Esophagus muscularis mucosa (tissue), 4 donors: ENCODE measurements around the gene CHKA. TPM values are rescaled to one million over a fixed set of nuclear protein-coding genes. Genes with fewer than 3 reads are reported as not detected.
A peak's percentile ranks its signal among the peaks of the same experiment; 100 is the strongest.

Experiments
- DNase-seq: peaks from one replicate; pipeline ENCODE4 v3.0.0-alpha.2; 2017; ENCODE audit errors: extremely low spot score
- H3K27ac ChIP-seq, 4 donors: fragments of 200-600 bp; sonication (generic); replicated peaks in 1 of 4; 1 replicate in 3 of 4; 2 replicates in 1 of 4; pipeline ENCODE4 v1.5.1; 2016 to 2019; ENCODE audit warnings: mild to moderate bottlenecking in 1 of 4
- H3K27me3 ChIP-seq, 4 donors: fragments of 200-600 bp; sonication (generic); one replicate each; pipeline versions ENCODE4 v1.5.1 to v1.6.0; 2016 to 2019
- H3K36me3 ChIP-seq, 4 donors: fragments of 200-600 bp; sonication (generic); one replicate each; pipeline ENCODE4 v1.5.1; 2016 to 2019
- H3K4me1 ChIP-seq, 4 donors: fragments of 200-600 bp; sonication (generic); one replicate each; pipeline ENCODE4 v1.5.1; 2016 to 2019
- H3K4me3 ChIP-seq, 4 donors: fragments of 200-600 bp; sonication (generic); 1 replicate in 2 of 4; 2 replicates in 2 of 4; pipeline ENCODE4 v1.5.1; 2016 to 2019; ENCODE audit warnings: mild to moderate bottlenecking in 4 of 4, moderate library complexity in 1 of 4
- H3K9me3 ChIP-seq, 4 donors: fragments of 200-600 bp; sonication (generic); 1 replicate in 3 of 4; 2 replicates in 1 of 4; pipeline ENCODE4 v1.5.1; 2016 to 2019
- EP300 ChIP-seq: sonication (generic); formaldehyde crosslinking; IDR thresholded peaks from one replicate; pipeline ENCODE4 v1.6.1; 2017; ENCODE audit warnings: antibody characterized with exemption
- POLR2A ChIP-seq: fragments of 450-650 bp; IDR thresholded peaks from one replicate; pipeline ENCODE4 v1.6.1; 2017; ENCODE audit warnings: antibody characterized with exemption, moderate library complexity, mild to moderate bottlenecking, low read depth
- POLR2AphosphoS5 ChIP-seq, 2 donors: sonication (generic); formaldehyde crosslinking; IDR thresholded peaks; one replicate each; pipeline ENCODE4 v1.6.1; 2017; ENCODE audit warnings: antibody characterized with exemption in 2 of 2
- WGBS: methylation state at CpG from one replicate; pipeline ENCODE4 v1.1.5; 2018; 5-methylcytosine and 5-hydroxymethylcytosine counted together
- intact Hi-C: fragments of 100-400 bp; cut with DNase I; formaldehyde crosslinking; loops from one replicate; pipeline ENCODE4 v1.15.1; 2023
- total RNA-seq, 4 donors: library from RNA; depleted of rRNA; stranded (reverse); fragments of >200 nt; gene quantifications; one replicate each; pipeline versions ENCODE4 v1.1.0 to v1.2.1, GENCODE V29; 2016
- TF ChIP-seq, protein P1 (sequence below), 3 experiments: fragments of 200-600 bp in 2 of 3; fragments of 450-650 bp in 1 of 3; sonication (generic) in 2 of 3; IDR thresholded peaks; one replicate each; pipeline ENCODE4 v1.5.1; 2017 to 2019; ENCODE audit warnings: antibody characterized with exemption in 3 of 3, mild to moderate bottlenecking in 2 of 3, moderate library complexity in 1 of 3

CHKA gene
- total RNA-seq, 4 donors from 2014 or later: 13.8 to 20.3 (median 18.3) TPM

DNA sequence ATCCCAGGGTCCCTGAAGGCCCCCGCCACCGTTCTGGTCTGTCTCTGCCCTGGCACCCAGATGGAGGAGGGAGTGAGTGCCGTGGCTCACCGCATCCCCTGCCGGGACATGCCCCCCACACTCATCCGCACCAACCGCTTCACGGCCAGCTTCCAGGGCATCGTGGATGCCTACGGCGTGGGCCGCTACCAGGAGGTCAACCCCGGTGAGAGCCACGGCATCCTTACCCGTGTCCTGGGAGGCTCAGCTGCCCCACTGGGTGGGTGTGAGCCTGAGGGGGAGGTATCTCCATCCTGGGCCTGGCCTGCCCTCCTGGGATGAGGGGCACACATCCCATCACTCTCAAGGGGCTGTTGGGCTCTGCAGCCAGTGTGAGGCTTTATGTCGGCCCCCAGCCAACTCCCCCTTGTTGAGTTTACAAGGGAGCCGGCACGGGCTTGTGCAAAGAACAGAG is 76.3 kb downstream of the CHKA start:
- intact Hi-C loops: no loop called here
- no peaks in the 10 kb centered on the region for H3K9me3 ChIP-seq
- no peaks in the 10 kb centered on the region for H3K27me3 ChIP-seq
- WGBS: 94% methylated on average over 13 of the region's 18 CpGs
- TF ChIP-seq EP300: no peak
- TF ChIP-seq, protein P1, sequence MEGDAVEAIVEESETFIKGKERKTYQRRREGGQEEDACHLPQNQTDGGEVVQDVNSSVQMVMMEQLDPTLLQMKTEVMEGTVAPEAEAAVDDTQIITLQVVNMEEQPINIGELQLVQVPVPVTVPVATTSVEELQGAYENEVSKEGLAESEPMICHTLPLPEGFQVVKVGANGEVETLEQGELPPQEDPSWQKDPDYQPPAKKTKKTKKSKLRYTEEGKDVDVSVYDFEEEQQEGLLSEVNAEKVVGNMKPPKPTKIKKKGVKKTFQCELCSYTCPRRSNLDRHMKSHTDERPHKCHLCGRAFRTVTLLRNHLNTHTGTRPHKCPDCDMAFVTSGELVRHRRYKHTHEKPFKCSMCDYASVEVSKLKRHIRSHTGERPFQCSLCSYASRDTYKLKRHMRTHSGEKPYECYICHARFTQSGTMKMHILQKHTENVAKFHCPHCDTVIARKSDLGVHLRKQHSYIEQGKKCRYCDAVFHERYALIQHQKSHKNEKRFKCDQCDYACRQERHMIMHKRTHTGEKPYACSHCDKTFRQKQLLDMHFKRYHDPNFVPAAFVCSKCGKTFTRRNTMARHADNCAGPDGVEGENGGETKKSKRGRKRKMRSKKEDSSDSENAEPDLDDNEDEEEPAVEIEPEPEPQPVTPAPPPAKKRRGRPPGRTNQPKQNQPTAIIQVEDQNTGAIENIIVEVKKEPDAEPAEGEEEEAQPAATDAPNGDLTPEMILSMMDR (IDR thresholded peaks at IDR 0.05): no peak
- no peak for TF ChIP-seq POLR2A
- no peak for TF ChIP-seq POLR2AphosphoS5 (IDR thresholded peaks at IDR 0.05)
- no peak overlapping the region for H3K27ac ChIP-seq
- DNase-seq: no peak
- peaks cover 49 to 81% (median 75%) of the 10 kb centered on the region in 4 donors for H3K36me3 ChIP-seq
- H3K4me3 ChIP-seq: no peak overlapping the region
- H3K4me1 ChIP-seq: peaks cover 10 to 43% (median 39%) of the 10 kb centered on the region in 4 donors

DNA sequence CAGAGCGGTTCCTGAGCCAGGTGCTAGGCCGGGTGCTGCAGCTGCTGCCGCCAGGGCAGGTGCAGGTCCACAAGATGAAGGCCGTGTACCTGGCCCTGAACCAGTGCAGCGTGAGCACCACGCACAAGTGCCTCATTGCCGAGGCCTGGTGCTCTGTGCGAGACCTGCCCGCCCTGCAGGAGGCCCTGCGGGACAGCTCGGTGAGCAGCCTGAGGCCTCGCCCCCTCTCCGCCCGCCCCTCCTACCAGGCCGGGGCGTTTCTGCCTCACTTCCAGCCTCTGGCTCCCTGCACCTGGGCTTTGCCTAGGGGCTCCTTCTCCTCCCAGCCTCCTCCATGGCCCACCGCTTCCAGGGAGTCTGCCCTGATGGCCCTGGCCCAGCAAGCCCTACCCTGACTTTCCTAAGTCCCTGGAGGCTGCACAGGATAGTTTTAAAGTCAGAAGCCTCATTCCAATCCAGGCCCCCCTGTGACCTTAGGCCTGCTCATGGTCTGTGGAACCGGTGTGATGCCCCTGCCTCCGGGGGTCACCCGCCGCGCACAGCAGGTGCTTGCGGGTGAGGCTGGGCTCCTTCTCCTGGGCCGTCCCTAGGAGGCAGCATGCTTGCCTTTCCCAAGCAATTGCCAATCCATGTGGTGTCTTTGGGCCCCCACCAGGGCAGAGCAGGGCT is 76.9 kb downstream of the CHKA start:
- DNase-seq: no peak
- H3K9me3 ChIP-seq: no peaks in the 10 kb centered on the region
- no peak for TF ChIP-seq POLR2AphosphoS5 (IDR thresholded peaks at IDR 0.05)
- no peak for TF ChIP-seq POLR2A
- no peak for TF ChIP-seq EP300
- TF ChIP-seq, protein P1 (IDR thresholded peaks at IDR 0.05): no peak
- intact Hi-C loops: no loop called here
- peaks cover 14 to 49% (median 45%) of the 10 kb centered on the region in 4 donors for H3K4me1 ChIP-seq
- peaks cover 42 to 75% (median 69%) of the 10 kb centered on the region in 4 donors for H3K36me3 ChIP-seq
- no peak overlapping the region for H3K27ac ChIP-seq
- WGBS: 83% methylated on average over 19 of the region's 24 CpGs
- H3K4me3 ChIP-seq: no peak overlapping the region
- no peaks in the 10 kb centered on the region for H3K27me3 ChIP-seq

DNA sequence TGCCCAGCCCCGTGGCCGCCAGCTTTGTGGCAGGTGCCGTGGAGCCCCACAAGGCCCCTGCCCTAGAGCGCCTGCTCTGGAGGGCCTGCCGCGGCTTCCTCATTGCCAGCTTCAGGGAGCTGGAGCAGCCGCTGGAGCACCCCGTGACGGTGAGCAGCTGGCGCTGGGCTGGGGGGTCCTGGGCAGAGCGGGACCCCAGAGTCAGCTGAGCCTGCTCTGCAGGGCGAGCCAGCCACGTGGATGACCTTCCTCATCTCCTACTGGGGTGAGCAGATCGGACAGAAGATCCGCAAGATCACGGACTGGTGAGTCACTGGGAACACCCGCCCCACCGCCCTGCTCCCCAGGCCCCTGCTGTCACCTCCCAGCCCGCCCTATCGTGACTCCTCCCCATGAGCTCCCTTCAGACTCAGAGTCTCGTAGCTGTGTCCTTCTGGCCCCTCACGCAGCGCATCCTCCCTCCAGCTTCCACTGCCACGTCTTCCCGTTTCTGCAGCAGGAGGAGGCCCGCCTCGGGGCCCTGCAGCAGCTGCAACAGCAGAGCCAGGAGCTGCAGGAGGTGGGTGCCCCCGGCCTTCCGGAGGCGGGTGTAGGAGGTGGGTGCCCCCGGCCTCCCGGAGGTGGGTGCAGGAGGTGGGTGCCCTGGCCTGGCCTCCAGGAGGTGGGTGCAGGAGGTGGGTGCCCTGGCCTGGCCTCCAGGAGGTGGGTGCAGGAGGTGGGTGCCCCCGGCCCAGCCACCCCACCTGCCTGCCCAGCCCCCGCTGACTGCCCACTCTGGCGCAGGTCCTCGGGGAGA is 77.6 kb downstream of the CHKA start:
- Histone ChIP-seq H3K4me3 (no peak overlapping the region), H3K9me3 (no peaks in the 10 kb centered on the region), H3K27ac (peak overlapping the region; percentile 25 to 89 (median 48)), H3K36me3 (peaks cover 35 to 67% (median 61%) of the 10 kb centered on the region in 4 donors), H3K27me3 (no peaks in the 10 kb centered on the region), H3K4me1 (peaks cover 16 to 56% (median 51%) of the 10 kb centered on the region in 4 donors)
- intact Hi-C loops: no loop called here
- peak in 1 of 2 donors; percentile 8 for TF ChIP-seq POLR2AphosphoS5 (IDR thresholded peaks at IDR 0.05)
- TF ChIP-seq EP300: no peak
- WGBS: 71% methylated on average over 12 of the region's 36 CpGs
- DNase-seq: no peak

DNA sequence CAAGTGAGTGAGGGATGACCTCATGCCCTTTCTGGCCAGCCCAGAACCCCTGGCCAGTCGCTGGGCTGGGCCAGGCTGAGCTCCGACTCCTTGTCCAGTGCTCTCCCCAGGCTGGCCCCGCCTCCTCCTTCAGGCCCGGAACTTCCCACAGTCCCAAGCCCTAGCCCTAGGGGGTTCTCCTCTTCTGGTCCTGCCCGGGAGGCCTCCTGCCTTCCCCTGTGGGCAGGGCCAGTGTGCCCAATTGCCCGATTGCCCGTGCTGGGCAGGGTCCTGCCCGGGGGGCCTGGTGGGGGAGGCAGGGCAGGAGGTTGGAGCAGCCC is 78.2 kb downstream of the CHKA start:
- TF ChIP-seq EP300 (no peak), POLR2A (no peak), POLR2AphosphoS5 (IDR thresholded peaks at IDR 0.05) (no peak)
- TF ChIP-seq, protein P1 (IDR thresholded peaks at IDR 0.05): no peak
- no peak for DNase-seq
- no peaks in the 10 kb centered on the region for H3K27me3 ChIP-seq
- peak overlapping the region; percentile 25 to 89 (median 48) for H3K27ac ChIP-seq
- no peaks in the 10 kb centered on the region for H3K9me3 ChIP-seq
- no CpG with 5 or more reads among the region's 8 CpGs for WGBS
- H3K36me3 ChIP-seq: peaks cover 29 to 62% (median 58%) of the 10 kb centered on the region in 4 donors
- H3K4me1 ChIP-seq: peaks cover 21 to 62% (median 57%) of the 10 kb centered on the region in 4 donors
- H3K4me3 ChIP-seq: no peak overlapping the region
- intact Hi-C loops: no loop called here
